Duodenal mucosa (tissue), 2 donors: ENCODE results near the gene MYF5.

Source experiments
- H3K27ac ChIP-seq: one replicate; pipeline ENCODE4 v1.7.0; 2013; ENCODE audit warnings: low read depth, low read length
- H3K27me3 ChIP-seq, 2 donors: one replicate each; pipeline ENCODE4 v1.7.0; 2013; ENCODE audit warnings: low read length in 2 of 2, control low read depth in 1 of 2; ENCODE audit not compliant: insufficient read depth in 2 of 2, control insufficient read depth in 1 of 2
- H3K36me3 ChIP-seq, 2 donors: one replicate each; pipeline ENCODE4 v1.7.0; 2013; ENCODE audit warnings: low read length in 2 of 2, control low read depth in 1 of 2; ENCODE audit not compliant: insufficient read depth in 2 of 2, control insufficient read depth in 1 of 2
- H3K4me1 ChIP-seq, 2 donors: one replicate each; pipeline ENCODE4 v1.7.0; 2013; ENCODE audit warnings: low read length in 2 of 2, control low read depth in 1 of 2; ENCODE audit not compliant: insufficient read depth in 2 of 2, control insufficient read depth in 1 of 2
- H3K4me3 ChIP-seq, 2 donors: one replicate each; pipeline ENCODE4 v1.7.0; 2013; ENCODE audit warnings: low read length in 2 of 2, low read depth in 1 of 2
- H3K9ac ChIP-seq, 2 donors: one replicate each; pipeline ENCODE4 v1.7.0; 2013; ENCODE audit warnings: low read length in 2 of 2, low read depth in 1 of 2
- H3K9me3 ChIP-seq, 2 donors: one replicate each; pipeline ENCODE4 v1.7.0; 2013; ENCODE audit warnings: low read length in 2 of 2, control low read depth in 1 of 2; ENCODE audit not compliant: control insufficient read depth in 1 of 2

Gene MYF5

GRCh38 chr12:80715713-80716249, 931 bp upstream of the MYF5 start:
- H3K4me3 ChIP-seq: no peak overlapping the region
- no peak overlapping the region for H3K27ac ChIP-seq
- no peak overlapping the region for H3K9ac ChIP-seq
- H3K36me3 ChIP-seq: no peaks in the 10 kb centered on the region
- H3K4me1 ChIP-seq: no peaks in the 10 kb centered on the region
- H3K27me3 ChIP-seq: peaks cover 4 to 33% of the 10 kb centered on the region in 2 donors
- H3K9me3 ChIP-seq: no peaks in the 10 kb centered on the region

- Histone ChIP-seq H3K4me1 (no peaks in the 10 kb centered on the region), H3K36me3 (no peaks in the 10 kb centered on the region), H3K9ac (no peak overlapping the region), H3K27me3 (peaks cover 4 to 33% of the 10 kb centered on the region in 2 donors), H3K27ac (no peak overlapping the region), H3K9me3 (no peaks in the 10 kb centered on the region), H3K4me3 (no peak overlapping the region)
Measured at GRCh38 chr12:80717856-80718255, 1.1 kb downstream of the MYF5 start.

DNA sequence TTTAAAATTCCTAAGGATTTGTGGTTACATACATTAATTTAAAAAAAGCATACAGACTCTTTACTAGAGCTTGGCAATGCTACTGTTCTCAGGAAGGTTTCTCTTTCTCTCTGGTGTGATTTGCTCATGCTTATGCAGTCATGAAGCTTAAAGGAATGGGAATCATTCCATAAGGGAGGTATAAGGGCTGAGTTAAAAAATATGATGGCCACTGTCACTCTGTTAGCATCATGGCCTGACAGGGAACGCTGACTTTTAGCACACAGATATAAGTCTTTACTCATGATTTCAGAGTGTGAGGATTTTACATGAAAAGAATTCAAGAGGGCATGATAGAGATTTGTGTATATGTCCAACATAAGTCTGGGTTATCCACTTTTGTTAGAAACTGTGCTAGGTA, 3.8 kb downstream of the MYF5 start:
- Histone ChIP-seq H3K9ac (no peak overlapping the region), H3K4me1 (no peaks in the 10 kb centered on the region), H3K27me3 (peaks cover 0 to 12% of the 10 kb centered on the region in 2 donors), H3K4me3 (no peak overlapping the region), H3K36me3 (no peaks in the 10 kb centered on the region), H3K9me3 (no peaks in the 10 kb centered on the region), H3K27ac (no peak overlapping the region)

- no peak overlapping the region for H3K27ac ChIP-seq
- no peaks in the 10 kb centered on the region for H3K4me1 ChIP-seq
- no peaks in the 10 kb centered on the region for H3K9me3 ChIP-seq
- no peaks in the 10 kb centered on the region for H3K36me3 ChIP-seq
- peaks cover 0 to 3% of the 10 kb centered on the region in 2 donors for H3K27me3 ChIP-seq
- H3K4me3 ChIP-seq: no peak overlapping the region
- H3K9ac ChIP-seq: no peak overlapping the region
Measured at GRCh38 chr12:80721326-80721725, 4.6 kb downstream of the MYF5 start.

DNA sequence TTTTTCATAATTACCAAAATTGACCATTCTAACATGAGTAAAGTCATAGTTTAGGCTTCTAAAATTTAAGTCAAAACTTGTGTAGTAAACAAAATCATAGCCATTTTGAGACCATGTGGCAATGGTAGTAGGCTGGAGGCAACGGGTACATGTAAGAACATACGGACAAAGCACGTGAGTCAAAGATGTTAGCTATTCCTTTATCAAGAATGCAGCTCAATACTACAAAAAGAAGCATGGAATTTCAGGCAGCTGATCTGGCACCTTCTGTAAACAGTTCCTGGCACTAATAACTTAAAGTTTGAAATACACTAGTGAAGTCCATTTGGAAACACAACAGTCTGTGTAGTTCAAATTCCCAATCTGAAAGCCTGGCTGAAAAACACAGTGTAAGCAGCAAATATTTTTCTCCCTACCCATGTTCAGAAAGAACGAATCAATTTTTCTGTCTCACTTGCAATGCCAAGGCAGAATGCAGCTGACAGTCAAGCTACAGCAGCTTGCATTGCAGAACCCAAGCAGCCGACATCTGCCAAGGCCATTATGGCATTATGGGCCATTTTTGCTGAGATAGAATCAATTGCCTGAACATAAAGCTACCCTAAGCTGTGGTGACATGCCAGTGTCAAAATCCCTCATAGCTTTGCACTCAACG, 29.3 kb downstream of the MYF5 start:
- no peaks in the 10 kb centered on the region for H3K27me3 ChIP-seq
- no peaks in the 10 kb centered on the region for H3K9me3 ChIP-seq
- no peaks in the 10 kb centered on the region for H3K36me3 ChIP-seq
- no peak overlapping the region for H3K9ac ChIP-seq
- no peaks in the 10 kb centered on the region for H3K4me1 ChIP-seq
- no peak overlapping the region for H3K27ac ChIP-seq
- no peak overlapping the region for H3K4me3 ChIP-seq

GRCh38 chr12:80747800-80748199, 31.1 kb downstream of the MYF5 start:
- H3K4me1 ChIP-seq: no peaks in the 10 kb centered on the region
- no peaks in the 10 kb centered on the region for H3K9me3 ChIP-seq
- H3K36me3 ChIP-seq: no peaks in the 10 kb centered on the region

DNA sequence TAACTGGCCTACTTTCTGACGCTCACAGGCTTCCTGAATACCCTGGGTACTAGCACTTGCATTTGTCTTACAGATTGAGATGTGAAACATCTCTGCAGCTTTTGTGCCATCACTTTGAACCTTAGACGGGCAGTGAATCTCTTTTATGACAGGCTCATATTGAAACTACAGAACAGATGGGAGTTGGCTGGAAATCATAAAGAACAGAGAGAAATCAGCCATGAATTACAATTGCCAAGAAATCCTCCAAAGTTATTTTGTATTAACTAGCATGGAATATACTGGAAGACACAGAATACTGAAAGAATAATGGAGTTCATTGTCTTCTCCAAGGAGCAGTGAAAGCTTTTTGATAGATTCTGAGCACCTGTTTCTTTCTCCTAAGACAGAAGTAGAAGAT, 32.7 kb downstream of the MYF5 start:
- H3K36me3 ChIP-seq: no peaks in the 10 kb centered on the region
- no peak overlapping the region for H3K4me3 ChIP-seq
- no peak overlapping the region for H3K27ac ChIP-seq
- H3K9me3 ChIP-seq: no peaks in the 10 kb centered on the region
- H3K4me1 ChIP-seq: no peaks in the 10 kb centered on the region
- H3K27me3 ChIP-seq: no peaks in the 10 kb centered on the region
- H3K9ac ChIP-seq: no peak overlapping the region

More at GRCh38 chr12:80747800-80748199, 31.1 kb downstream of the MYF5 start:
- no peak overlapping the region for H3K27ac ChIP-seq
- no peak overlapping the region for H3K4me3 ChIP-seq
- no peaks in the 10 kb centered on the region for H3K27me3 ChIP-seq
- no peak overlapping the region for H3K9ac ChIP-seq

DNA sequence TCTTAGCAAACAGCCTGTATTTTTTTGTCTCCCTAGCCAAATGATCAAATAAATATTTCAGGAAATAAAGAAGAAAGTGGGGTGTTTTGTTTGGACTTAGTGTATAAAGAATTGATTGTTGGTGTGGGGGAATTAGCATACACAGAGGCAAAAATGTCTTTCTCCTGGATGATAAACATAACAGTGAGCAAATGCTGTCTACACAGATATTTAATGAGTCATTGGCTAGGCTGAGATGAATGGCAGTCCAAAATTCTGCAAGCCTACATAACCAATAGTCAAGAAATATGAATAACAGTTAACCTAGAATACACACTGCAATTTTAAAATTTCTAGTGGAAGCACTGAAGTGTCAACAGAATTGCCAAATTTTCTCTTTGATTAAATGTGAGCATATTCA, 35.8 kb downstream of the MYF5 start:
- H3K27ac ChIP-seq: no peak overlapping the region
- no peaks in the 10 kb centered on the region for H3K4me1 ChIP-seq
- no peak overlapping the region for H3K4me3 ChIP-seq
- no peaks in the 10 kb centered on the region for H3K27me3 ChIP-seq
- H3K9me3 ChIP-seq: no peaks in the 10 kb centered on the region
- H3K9ac ChIP-seq: no peak overlapping the region
- H3K36me3 ChIP-seq: no peaks in the 10 kb centered on the region

DNA sequence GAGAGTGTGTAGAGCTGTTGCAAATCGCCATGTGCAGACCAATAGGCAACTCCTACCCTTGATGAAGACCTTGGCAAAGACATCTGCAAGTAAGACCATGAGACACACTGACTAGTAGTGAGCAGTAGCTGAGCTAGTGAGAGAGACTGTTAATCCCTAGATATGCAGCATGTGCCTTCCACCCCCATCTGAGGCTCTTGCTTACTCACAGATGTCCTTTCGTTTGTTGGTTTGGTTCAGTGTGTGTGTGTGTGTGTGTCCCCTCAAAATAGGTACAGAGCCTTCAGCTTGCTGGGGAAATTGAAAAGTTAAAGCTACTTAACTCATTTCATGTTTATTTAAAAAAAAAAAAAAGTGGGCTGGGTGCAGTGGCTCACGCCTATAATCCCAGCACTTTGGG, 37.6 kb downstream of the MYF5 start:
- H3K27ac ChIP-seq: no peak overlapping the region
- H3K36me3 ChIP-seq: no peaks in the 10 kb centered on the region
- no peaks in the 10 kb centered on the region for H3K4me1 ChIP-seq

GRCh38 chr12:80756875-80757274, 40.2 kb downstream of the MYF5 start:
- no peaks in the 10 kb centered on the region for H3K9me3 ChIP-seq
- H3K27me3 ChIP-seq: no peaks in the 10 kb centered on the region
- H3K27ac ChIP-seq: no peak overlapping the region
- no peaks in the 10 kb centered on the region for H3K36me3 ChIP-seq
- H3K4me1 ChIP-seq: no peaks in the 10 kb centered on the region
- no peak overlapping the region for H3K4me3 ChIP-seq
- H3K9ac ChIP-seq: no peak overlapping the region

More for the DNA sequence above, 37.6 kb downstream of the MYF5 start:
- no peaks in the 10 kb centered on the region for H3K9me3 ChIP-seq
- H3K9ac ChIP-seq: no peak overlapping the region
- no peak overlapping the region for H3K4me3 ChIP-seq
- no peaks in the 10 kb centered on the region for H3K27me3 ChIP-seq
